Fibroblast of skin of right quadriceps (primary cell): ENCODE data around the gene CLASRP.

Source experiments
- DNase-seq: peaks from one replicate; pipeline ENCODE4 v3.0.0-alpha.2; 2013

The CLASRP gene

GRCh38 chr19:45090034-45090433 is 51.2 kb downstream of the CLASRP start:
- no peak for DNase-seq

GRCh38 chr19:45090606-45091005 is 51.8 kb downstream of the CLASRP start:
- no peak for DNase-seq

- peak; percentile 99 for DNase-seq
Measured at GRCh38 chr19:45091031-45091923, 52.4 kb downstream of the CLASRP start.

- peak; percentile 98 for DNase-seq
Measured at GRCh38 chr19:45092747-45093678, 54.2 kb downstream of the CLASRP start, which contains the start of gene PPP1R37. Gene PPP1R37, plus strand, starts transcription at chr19:45093179. Its CDS starts 147 bp downstream, at chr19:45093326.

GRCh38 chr19:45094137-45094536 is 55.3 kb downstream of the CLASRP start:
- no peak for DNase-seq

- DNase-seq, result no peak
Measured at GRCh38 chr19:45094707-45095106, 55.9 kb downstream of the CLASRP start.

- DNase-seq, result no peak
Measured at GRCh38 chr19:45095496-45096413, 56.9 kb downstream of the CLASRP start.

GRCh38 chr19:45096700-45097099 is 57.9 kb downstream of the CLASRP start:
- DNase-seq, result no peak

GRCh38 chr19:45097450-45097775 is 58.6 kb downstream of the CLASRP start:
- no peak for DNase-seq

- peak; percentile 87 for DNase-seq
Measured at GRCh38 chr19:45097776-45098520, 59.1 kb downstream of the CLASRP start.

GRCh38 chr19:45098521-45099466 is 59.9 kb downstream of the CLASRP start:
- no peak for DNase-seq

GRCh38 chr19:45099467-45100191 is 60.8 kb downstream of the CLASRP start:
- no peak for DNase-seq

GRCh38 chr19:45100201-45100600 is 61.4 kb downstream of the CLASRP start:
- DNase-seq, result no peak

GRCh38 chr19:45100846-45101252 is 62.0 kb downstream of the CLASRP start:
- peak; percentile 13 for DNase-seq

GRCh38 chr19:45101806-45102205 is 63.0 kb downstream of the CLASRP start:
- DNase-seq, result no peak

- DNase-seq, result no peak
Measured at GRCh38 chr19:45102481-45102880, 63.6 kb downstream of the CLASRP start.

GRCh38 chr19:45103156-45103507 is 64.3 kb downstream of the CLASRP start:
- peak; percentile 26 for DNase-seq

- no peak for DNase-seq
Measured at GRCh38 chr19:45103508-45104319, 64.9 kb downstream of the CLASRP start.
